CD4-positive, CD25-positive, alpha-beta regulatory T cell (primary cell): ENCODE data around the gene TNS1. TPM values are rescaled to one million over a fixed set of nuclear protein-coding genes. Genes with fewer than 3 reads are reported as not detected.
A peak's percentile ranks its signal among the peaks of the same experiment; 100 is the strongest.

Experiments
- ATAC-seq, 2 donors: fragments of 150-1000 bp; cut with Tn5 transposase; one replicate each; pipeline ENCODE4 v1.10.0; 2021; ENCODE audit warnings: low read depth in 2 of 2, moderate number of reproducible peaks in 2 of 2, moderate library complexity in 1 of 2
- DNase-seq, 3 donors: peaks; one replicate each; pipeline versions ENCODE4 v3.0.0 to v3.0.0-alpha.2; 2012 to 2022; ENCODE audit warnings: mixed read lengths in 1 of 3
- H3K27ac ChIP-seq: one replicate; pipeline ENCODE4 v1.7.0; 2013; ENCODE audit warnings: mild to moderate bottlenecking, low read length; ENCODE audit not compliant: insufficient read depth, poor library complexity, severe bottlenecking
- H3K27me3 ChIP-seq: one replicate; pipeline ENCODE4 v1.7.0; 2013; ENCODE audit warnings: low read length; ENCODE audit not compliant: control insufficient read depth, insufficient read depth
- H3K36me3 ChIP-seq: one replicate; pipeline ENCODE4 v1.7.0; 2013; ENCODE audit warnings: mild to moderate bottlenecking, low read length, moderate library complexity; ENCODE audit not compliant: control insufficient read depth, insufficient read depth
- H3K4me1 ChIP-seq: 2 replicates; pipeline ENCODE4 v1.7.0; 2013; ENCODE audit warnings: mild to moderate bottlenecking, low read length; ENCODE audit not compliant: insufficient read depth, control insufficient read depth, poor library complexity, severe bottlenecking
- H3K4me3 ChIP-seq: one replicate; pipeline ENCODE4 v1.7.0; 2013; ENCODE audit warnings: low read depth, mild to moderate bottlenecking, low read length, moderate library complexity
- H3K9me3 ChIP-seq, 2 experiments: 1 replicate in 1 of 2; 2 replicates in 1 of 2; pipeline ENCODE4 v1.7.0; 2013; ENCODE audit warnings: low read length in 2 of 2, mild to moderate bottlenecking in 1 of 2, moderate library complexity in 1 of 2; ENCODE audit not compliant: control insufficient read depth in 2 of 2
- H3K27ac Mint-ChIP-seq, 3 donors: one replicate each; pipeline ENCODE4 v1.8.0; 2020 to 2022; ENCODE audit warnings: mild to moderate bottlenecking in 3 of 3, mixed read lengths in 3 of 3, moderate library complexity in 2 of 3
- H3K27me3 Mint-ChIP-seq: one replicate; pipeline ENCODE4 v1.8.0; 2022; ENCODE audit warnings: mild to moderate bottlenecking, mixed read lengths
- H3K36me3 Mint-ChIP-seq: one replicate; pipeline ENCODE4 v1.8.0; 2020; ENCODE audit warnings: mixed read lengths
- H3K4me1 Mint-ChIP-seq, 4 donors: one replicate each; pipeline ENCODE4 v1.8.0; 2020 to 2022; ENCODE audit warnings: mixed read lengths in 4 of 4, mild to moderate bottlenecking in 1 of 4
- H3K4me3 Mint-ChIP-seq, 4 donors: one replicate each; pipeline ENCODE4 v1.8.0; 2020 to 2022; ENCODE audit warnings: mild to moderate bottlenecking in 4 of 4, mixed read lengths in 4 of 4, moderate library complexity in 3 of 4
- H3K9me3 Mint-ChIP-seq, 7 donors: one replicate each; pipeline ENCODE4 v1.8.0; 2020 to 2022; ENCODE audit warnings: mixed read lengths in 7 of 7, mild to moderate bottlenecking in 3 of 7, moderate library complexity in 2 of 7
- polyA plus RNA-seq, 4 donors: library from polyadenylated mRNA; unstranded; fragments of 300-500 nt; fragmentation: Illumina TruSeq; gene quantifications; one replicate each; pipeline ENCODE4 v1.2.3, GENCODE V29; 2021
- total RNA-seq: library from RNA; stranded (reverse); gene quantifications from one replicate; pipeline ENCODE4 v1.2.3, GENCODE V29; 2022

TNS1 gene
- total and polyA plus RNA-seq, 5 donors from 2014 or later, result 0.49 TPM; not detected in 4

DNA sequence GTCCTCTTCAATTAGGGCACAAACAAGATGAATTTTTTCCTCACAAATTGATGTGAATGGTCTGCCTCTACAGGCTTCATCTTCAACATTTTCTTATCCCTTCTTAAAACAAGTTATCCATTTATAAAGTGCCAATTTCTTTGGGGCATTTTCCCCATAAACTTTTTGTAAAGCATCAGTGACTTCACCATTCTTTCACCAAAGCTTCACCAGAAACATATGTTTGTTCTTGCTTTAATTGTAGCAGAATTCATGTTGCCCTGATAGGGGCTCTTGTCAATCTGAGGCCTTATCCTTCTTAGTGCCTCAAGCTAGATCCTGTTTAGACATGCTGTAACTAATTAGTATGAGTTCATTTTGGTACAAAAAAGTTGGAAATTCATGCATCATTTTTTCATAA, 226.2 kb downstream of the TNS1 start:
- Histone ChIP-seq H3K9me3 (no peaks in the 10 kb centered on the region), H3K4me3 (no peak overlapping the region), H3K36me3 (no peaks in the 10 kb centered on the region), H3K27ac (no peak overlapping the region), H3K4me1 (no peaks in the 10 kb centered on the region), H3K27me3 (peaks cover 7% of the 10 kb centered on the region)
- DNase-seq (no peak), ATAC-seq (no peak)
- Mint-ChIP-seq H3K9me3 (peaks cover 0 to 3% (median 0%) of the 10 kb centered on the region in 7 donors), H3K36me3 (peaks cover 3% of the 10 kb centered on the region), H3K27ac (no peak overlapping the region), H3K27me3 (no peaks in the 10 kb centered on the region), H3K4me1 (peaks cover 2 to 19% (median 13%) of the 10 kb centered on the region in 4 donors), H3K4me3 (no peak overlapping the region)

- DNase-seq, result no peak
- Mint-ChIP-seq H3K27ac (no peak overlapping the region), H3K4me1 (peaks cover 0 to 19% (median 11%) of the 10 kb centered on the region in 4 donors), H3K27me3 (no peaks in the 10 kb centered on the region), H3K36me3 (no peaks in the 10 kb centered on the region), H3K4me3 (no peak overlapping the region), H3K9me3 (peaks cover 0 to 2% (median 0%) of the 10 kb centered on the region in 7 donors)
- ATAC-seq, result no peak
- Histone ChIP-seq H3K4me3 (no peak overlapping the region), H3K9me3 (no peaks in the 10 kb centered on the region), H3K4me1 (no peaks in the 10 kb centered on the region), H3K27me3 (peaks cover 7% of the 10 kb centered on the region), H3K27ac (no peak overlapping the region), H3K36me3 (no peaks in the 10 kb centered on the region)
Observed at GRCh38 chr2:217775920-217776503, 226.8 kb downstream of the TNS1 start.

DNA sequence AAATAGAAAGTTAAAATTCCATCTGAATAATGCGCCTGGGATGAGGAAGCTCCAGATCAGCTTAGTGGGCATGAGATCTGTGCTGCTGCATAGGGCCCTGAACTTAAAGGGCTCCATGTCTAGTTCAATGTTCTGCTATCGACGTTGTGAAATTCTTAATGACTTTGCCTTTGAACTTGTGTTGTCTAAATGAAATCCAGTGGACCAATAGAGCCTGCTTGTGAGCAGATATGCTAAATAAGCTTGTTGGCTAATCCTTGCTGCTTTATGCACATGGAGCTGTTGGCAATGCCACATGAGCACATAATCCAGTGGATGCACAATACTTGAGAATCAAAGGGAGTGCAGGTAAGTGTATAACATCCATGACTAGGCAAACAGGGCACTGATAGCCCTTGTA, 228.6 kb downstream of the TNS1 start:
- peaks cover 3% of the 10 kb centered on the region for H3K27me3 Mint-ChIP-seq
- Histone ChIP-seq H3K27me3 (peaks cover 11% of the 10 kb centered on the region), H3K36me3 (no peaks in the 10 kb centered on the region), H3K9me3 (no peaks in the 10 kb centered on the region), H3K27ac (no peak overlapping the region), H3K4me1 (no peaks in the 10 kb centered on the region), H3K4me3 (no peak overlapping the region)
- no peaks in the 10 kb centered on the region for H3K36me3 Mint-ChIP-seq
- ATAC-seq (no peak), DNase-seq (no peak)
- peaks cover 0 to 7% (median 4%) of the 10 kb centered on the region in 4 donors for H3K4me1 Mint-ChIP-seq
- H3K9me3 Mint-ChIP-seq, result peaks cover 0 to 2% (median 0%) of the 10 kb centered on the region in 7 donors
- no peak overlapping the region for H3K27ac Mint-ChIP-seq
- H3K4me3 Mint-ChIP-seq, result no peak overlapping the region

- no peaks in the 10 kb centered on the region for H3K9me3 ChIP-seq
- Mint-ChIP-seq H3K36me3 (no peaks in the 10 kb centered on the region), H3K9me3 (peaks cover 0 to 2% (median 0%) of the 10 kb centered on the region in 7 donors), H3K4me3 (no peak overlapping the region), H3K27ac (no peak overlapping the region), H3K4me1 (peaks cover 0 to 4% (median 0%) of the 10 kb centered on the region in 4 donors), H3K27me3 (peaks cover 5% of the 10 kb centered on the region)
- no peak for DNase-seq
- no peak overlapping the region for H3K4me3 ChIP-seq
- no peaks in the 10 kb centered on the region for H3K4me1 ChIP-seq
- no peaks in the 10 kb centered on the region for H3K36me3 ChIP-seq
- ATAC-seq, result no peak
- H3K27me3 ChIP-seq, result peaks cover 11% of the 10 kb centered on the region
- no peak overlapping the region for H3K27ac ChIP-seq
Observed at GRCh38 chr2:217773539-217773938, 229.3 kb downstream of the TNS1 start.

- peaks cover 4% of the 10 kb centered on the region for H3K27me3 ChIP-seq
- Mint-ChIP-seq H3K4me3 (no peak overlapping the region), H3K36me3 (no peaks in the 10 kb centered on the region), H3K9me3 (peaks cover 0 to 15% (median 9%) of the 10 kb centered on the region in 7 donors), H3K27ac (no peak overlapping the region), H3K27me3 (peaks cover 5% of the 10 kb centered on the region), H3K4me1 (no peaks in the 10 kb centered on the region)
- no peak for ATAC-seq
- no peaks in the 10 kb centered on the region for H3K36me3 ChIP-seq
- no peaks in the 10 kb centered on the region for H3K4me1 ChIP-seq
- DNase-seq, result no peak
- no peak overlapping the region for H3K27ac ChIP-seq
- peaks cover 12 to 13% of the 10 kb centered on the region in 2 experiments for H3K9me3 ChIP-seq
- H3K4me3 ChIP-seq, result no peak overlapping the region
Observed at GRCh38 chr2:217766356-217766755, 236.4 kb downstream of the TNS1 start.

DNA sequence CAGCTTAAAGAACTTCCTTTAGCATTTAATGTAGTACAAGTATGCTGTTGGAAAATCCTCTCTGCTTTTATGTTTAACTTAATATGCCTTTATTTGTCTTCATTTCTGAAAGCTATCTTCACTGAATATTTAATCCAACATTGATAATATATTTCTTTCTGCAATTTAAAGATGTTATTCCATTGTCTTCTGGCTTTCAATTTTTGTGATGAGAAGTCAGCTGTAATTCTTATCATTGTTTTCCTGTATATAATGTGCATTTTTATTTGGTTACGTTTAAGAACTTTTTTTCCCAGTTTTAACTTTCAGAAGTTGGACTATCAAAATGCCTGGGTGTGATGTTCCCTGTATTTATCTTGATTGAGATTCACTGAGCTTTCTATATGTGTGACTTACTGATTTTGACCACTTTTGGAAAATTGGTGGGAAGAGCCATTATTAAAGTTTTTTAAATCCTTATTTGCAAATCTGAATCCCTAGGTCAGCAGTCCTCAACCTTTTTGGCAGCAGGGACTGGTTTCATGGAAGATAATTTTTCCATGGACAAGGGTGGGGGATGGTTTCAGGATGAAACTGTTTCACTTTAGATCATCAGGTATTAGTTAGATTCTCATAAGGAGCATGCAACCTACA, 241.0 kb downstream of the TNS1 start:
- H3K27ac Mint-ChIP-seq, result no peak overlapping the region
- H3K4me1 Mint-ChIP-seq, result peaks cover 0 to 4% (median 0%) of the 10 kb centered on the region in 4 donors
- no peak overlapping the region for H3K27ac ChIP-seq
- H3K27me3 ChIP-seq, result no peaks in the 10 kb centered on the region
- no peaks in the 10 kb centered on the region for H3K27me3 Mint-ChIP-seq
- H3K9me3 ChIP-seq, result peaks cover 13 to 16% of the 10 kb centered on the region in 2 experiments
- no peaks in the 10 kb centered on the region for H3K36me3 Mint-ChIP-seq
- DNase-seq (no peak), ATAC-seq (no peak)
- H3K4me3 ChIP-seq, result no peak overlapping the region
- H3K36me3 ChIP-seq, result no peaks in the 10 kb centered on the region
- H3K4me1 ChIP-seq, result peaks cover 3% of the 10 kb centered on the region
- H3K9me3 Mint-ChIP-seq, result peaks cover 0 to 15% (median 11%) of the 10 kb centered on the region in 7 donors
- H3K4me3 Mint-ChIP-seq, result no peak overlapping the region

DNA sequence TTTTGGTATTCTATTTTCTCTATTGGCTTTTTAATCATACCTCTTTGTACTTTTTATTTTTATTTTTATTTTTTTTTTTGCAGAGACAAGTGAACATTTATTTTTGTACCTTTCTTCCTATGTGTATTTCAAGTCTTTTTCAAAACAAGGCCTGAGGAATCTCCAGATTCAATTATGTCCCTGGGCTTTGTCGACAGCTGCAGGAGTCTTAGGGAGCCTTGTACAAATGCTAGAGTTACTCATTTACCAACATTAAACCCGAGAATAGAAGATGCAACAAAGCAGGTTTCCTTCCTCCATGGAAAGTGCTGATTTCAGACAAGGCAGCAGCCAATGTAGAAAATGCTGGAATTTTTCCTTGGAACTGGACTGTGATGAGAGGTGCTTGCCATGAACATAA, 242.8 kb downstream of the TNS1 start:
- H3K4me3 ChIP-seq, result no peak overlapping the region
- peaks cover 5% of the 10 kb centered on the region for H3K4me1 ChIP-seq
- no peak overlapping the region for H3K27ac ChIP-seq
- no peak overlapping the region for H3K4me3 Mint-ChIP-seq
- H3K27me3 Mint-ChIP-seq, result no peaks in the 10 kb centered on the region
- H3K36me3 ChIP-seq, result no peaks in the 10 kb centered on the region
- H3K4me1 Mint-ChIP-seq, result peaks cover 0 to 16% (median 4%) of the 10 kb centered on the region in 4 donors
- no peaks in the 10 kb centered on the region for H3K36me3 Mint-ChIP-seq
- ATAC-seq (no peak), DNase-seq (no peak)
- peaks cover 13 to 16% of the 10 kb centered on the region in 2 experiments for H3K9me3 ChIP-seq
- no peak overlapping the region for H3K27ac Mint-ChIP-seq
- H3K9me3 Mint-ChIP-seq, result peaks cover 0 to 15% (median 9%) of the 10 kb centered on the region in 7 donors
- H3K27me3 ChIP-seq, result no peaks in the 10 kb centered on the region

DNA sequence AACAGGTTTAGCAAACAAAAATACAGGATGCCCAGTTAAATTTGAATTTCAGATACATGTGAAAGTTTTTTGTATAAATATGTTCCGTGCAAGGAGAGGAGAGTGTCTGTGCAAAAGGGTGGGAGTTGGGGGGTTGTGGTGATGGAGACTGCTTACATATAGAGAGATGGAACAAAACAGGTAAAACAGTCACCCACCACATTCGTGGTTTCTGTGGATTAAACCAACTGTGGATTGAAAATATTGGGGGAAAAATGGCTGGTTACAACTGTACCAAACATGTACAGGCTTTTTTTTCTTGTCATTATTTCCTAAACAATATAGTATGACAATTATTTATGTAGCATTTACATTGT, 245.7 kb downstream of the TNS1 start:
- peaks cover 0 to 7% (median 5%) of the 10 kb centered on the region in 7 donors for H3K9me3 Mint-ChIP-seq
- no peak overlapping the region for H3K4me3 Mint-ChIP-seq
- Histone ChIP-seq H3K9me3 (peaks cover 6 to 11% of the 10 kb centered on the region in 2 experiments), H3K27ac (no peak overlapping the region), H3K4me1 (peaks cover 5% of the 10 kb centered on the region), H3K27me3 (no peaks in the 10 kb centered on the region), H3K36me3 (no peaks in the 10 kb centered on the region), H3K4me3 (no peak overlapping the region)
- no peak for ATAC-seq
- H3K4me1 Mint-ChIP-seq, result peaks cover 0 to 16% (median 4%) of the 10 kb centered on the region in 4 donors
- H3K36me3 Mint-ChIP-seq, result peaks cover 2% of the 10 kb centered on the region
- no peak for DNase-seq
- H3K27ac Mint-ChIP-seq, result peak overlapping the region in 2 of 3 donors; percentile 14 to 91
- H3K27me3 Mint-ChIP-seq, result no peaks in the 10 kb centered on the region
